Osteoblast (primary cell): Measurements from ENCODE around the gene OR5K4. TPM values are rescaled to one million over a fixed set of nuclear protein-coding genes. Genes with fewer than 3 reads are reported as not detected.
"Not testable (repeated sequence)": the region's sequence is repeated elsewhere in the genome, so short reads cannot be mapped to it uniquely, and the experiment has no call there.

ENCODE experiments used
- DNase-seq: peaks from one replicate; pipeline ENCODE4 v3.0.0; 2011; ENCODE audit warnings: low spot score, mixed read lengths; ENCODE audit not compliant: insufficient read length; ENCODE audit errors: missing footprints
- H2AFZ ChIP-seq: 2 replicates; pipeline ENCODE4 v1.6.0; 2011; ENCODE audit warnings: mild to moderate bottlenecking, low read length
- H3K27ac ChIP-seq: 2 replicates; pipeline ENCODE4 v1.5.1; 2011; ENCODE audit warnings: mild to moderate bottlenecking, low read depth, low read length, moderate library complexity
- H3K27me3 ChIP-seq: 2 replicates; pipeline ENCODE4 v1.6.0; 2012; ENCODE audit warnings: mild to moderate bottlenecking, control low read depth, inconsistent platforms, low read length, moderate library complexity; ENCODE audit not compliant: insufficient read depth
- H3K36me3 ChIP-seq: 2 replicates; pipeline ENCODE4 v1.5.1; 2011; ENCODE audit warnings: mild to moderate bottlenecking, low read length, control low read depth, moderate library complexity; ENCODE audit not compliant: insufficient read depth
- H3K4me1 ChIP-seq: 2 replicates; pipeline ENCODE4 v1.5.1; 2011; ENCODE audit warnings: mild to moderate bottlenecking, low read length, control low read depth, moderate library complexity; ENCODE audit not compliant: insufficient read depth
- H3K4me2 ChIP-seq: 2 replicates; pipeline ENCODE4 v1.6.0; 2011; ENCODE audit warnings: mild to moderate bottlenecking, low read length; ENCODE audit not compliant: insufficient read depth
- H3K4me3 ChIP-seq: fragments of 200-600 bp; sonication (generic); 3 replicates; pipeline ENCODE4 v1.5.1; 2012; ENCODE audit warnings: mild to moderate bottlenecking, low read length, inconsistent platforms; ENCODE audit not compliant: insufficient read depth
- H3K79me2 ChIP-seq: 2 replicates; pipeline ENCODE4 v1.6.0; 2012; ENCODE audit warnings: mild to moderate bottlenecking, low read length, control low read depth, inconsistent platforms; ENCODE audit not compliant: insufficient read depth
- H3K9me3 ChIP-seq: 2 replicates; pipeline ENCODE4 v1.5.1; 2011; ENCODE audit warnings: low read depth, low read length, control low read depth
- H4K20me1 ChIP-seq: 2 replicates; pipeline ENCODE4 v1.6.0; 2012; ENCODE audit warnings: mild to moderate bottlenecking, low read length, control low read depth; ENCODE audit not compliant: insufficient read depth
- CTCF ChIP-seq: IDR thresholded peaks from 2 replicates; pipeline ENCODE4 v1.5.1; 2011; ENCODE audit warnings: mild to moderate bottlenecking, low read depth, low read length, moderate library complexity; ENCODE audit errors: extremely low read depth
- total RNA-seq: library from RNA; depleted of rRNA; stranded (reverse); fragments of >200 nt; gene quantifications from 2 replicates; pipeline ENCODE4 v1.2.3, GENCODE V29; 2012

OR5K4 gene
- total RNA-seq, 1 donor: not detected

- no peaks in the 10 kb centered on the region for H3K27me3 ChIP-seq
- no peaks in the 10 kb centered on the region for H3K36me3 ChIP-seq
- no peak overlapping the region for H2AFZ ChIP-seq
- H3K79me2 ChIP-seq: no peaks in the 10 kb centered on the region
- H3K4me1 ChIP-seq: no peaks in the 10 kb centered on the region
- H3K9me3 ChIP-seq: no peaks in the 10 kb centered on the region
- no peak for TF ChIP-seq CTCF
- H3K4me2 ChIP-seq: no peak overlapping the region
- DNase-seq: no peak
- H4K20me1 ChIP-seq: no peaks in the 10 kb centered on the region
- no peak overlapping the region for H3K4me3 ChIP-seq
- no peak overlapping the region for H3K27ac ChIP-seq
These were observed 34.5 kb downstream of the OR5K4 start for GRCh38 chr3:98388147-98388546.

- no peak for TF ChIP-seq CTCF
- Histone ChIP-seq H3K36me3 (no peaks in the 10 kb centered on the region), H3K4me3 (no peak within 1 kb of the TSS)
These were observed 36.7 kb downstream of the OR5K4 start, which contains the start of gene OR5K3 for GRCh38 chr3:98390366-98390765. OR5K3 (plus strand) TSS chr3:98390666; CDS start chr3:98390666, 0 bp downstream.

GRCh38 chr3:98395101-98395500, 41.4 kb downstream of the OR5K4 start:
- H3K79me2 ChIP-seq: no peaks in the 10 kb centered on the region
- DNase-seq: no peak
- no peak overlapping the region for H3K4me3 ChIP-seq
- H3K27ac ChIP-seq: no peak overlapping the region
- no peak for TF ChIP-seq CTCF
- no peaks in the 10 kb centered on the region for H3K36me3 ChIP-seq
- no peaks in the 10 kb centered on the region for H3K4me1 ChIP-seq
- H4K20me1 ChIP-seq: no peaks in the 10 kb centered on the region
- no peak overlapping the region for H3K4me2 ChIP-seq
- H3K9me3 ChIP-seq: peaks cover 3% of the 10 kb centered on the region
- no peaks in the 10 kb centered on the region for H3K27me3 ChIP-seq
- H2AFZ ChIP-seq: no peak overlapping the region

More at GRCh38 chr3:98390366-98390765, 36.7 kb downstream of the OR5K4 start, which contains the start of gene OR5K3:
- H4K20me1 ChIP-seq: no peaks in the 10 kb centered on the region
- no peak within 1 kb of the TSS for H2AFZ ChIP-seq
- no peaks in the 10 kb centered on the region for H3K27me3 ChIP-seq
- no peaks in the 10 kb centered on the region for H3K79me2 ChIP-seq
- DNase-seq: no peak
- no peaks in the 10 kb centered on the region for H3K9me3 ChIP-seq
- no peaks in the 10 kb centered on the region for H3K4me1 ChIP-seq
- H3K27ac ChIP-seq: no peak within 1 kb of the TSS
- no peak within 1 kb of the TSS for H3K4me2 ChIP-seq

- DNase-seq, H3K27ac ChIP-seq, H3K36me3 ChIP-seq, H3K4me1 ChIP-seq, H3K79me2 ChIP-seq, H2AFZ ChIP-seq, H3K4me3 ChIP-seq, H3K27me3 ChIP-seq, H4K20me1 ChIP-seq, H3K4me2 ChIP-seq, H3K9me3 ChIP-seq: not testable (repeated sequence)
These were observed 42.8 kb downstream of the OR5K4 start for GRCh38 chr3:98396482-98396881.

GRCh38 chr3:98398513-98398912, 44.9 kb downstream of the OR5K4 start:
- H3K79me2 ChIP-seq: no peaks in the 10 kb centered on the region
- no peak overlapping the region for H3K4me2 ChIP-seq
- H3K27ac ChIP-seq: no peak overlapping the region
- H3K4me3 ChIP-seq: no peak overlapping the region
- H3K9me3 ChIP-seq: peaks cover 3% of the 10 kb centered on the region
- H3K4me1 ChIP-seq: no peaks in the 10 kb centered on the region
- no peaks in the 10 kb centered on the region for H3K27me3 ChIP-seq
- H4K20me1 ChIP-seq: no peaks in the 10 kb centered on the region
- TF ChIP-seq CTCF: no peak
- no peak for DNase-seq
- H3K36me3 ChIP-seq: no peaks in the 10 kb centered on the region
- no peak overlapping the region for H2AFZ ChIP-seq
